K562 (cell line): Measurements from ENCODE around the gene PLSCR5. TPM values are rescaled to one million over a fixed set of nuclear protein-coding genes. Genes with fewer than 3 reads are reported as not detected.

Source experiments
- ATAC-seq: fragments of 200-7000 bp; cut with Tn5 transposase; 3 replicates; pipeline ENCODE4 v1.9.1; 2020; ENCODE audit warnings: moderate library complexity
- BruUV-seq: library from RNA; stranded (reverse); fragments of 400-500 nt; replicated peaks from 2 replicates; lab custom pipeline; 2021; lab: Mats Ljungman, UMichigan
- CTCF ChIA-PET: fragments of 300-600 bp; formaldehyde crosslinking; extraction: SDS; loops from one replicate; lab custom pipeline; 2021; ENCODE audit warnings: low intra/inter-chr PET ratio; lab: Yijun Ruan, JAX
- POLR2A ChIA-PET: fragments of 300-600, 350-650 bp; sonication (Branson Sonifier 250); formaldehyde crosslinking; extraction: SDS; loops from one replicate; lab custom pipeline; 2021; ENCODE audit warnings: antibody characterized with exemption, inconsistent platforms; lab: Yijun Ruan, JAX
- DNase-seq, 4 experiments: peaks; one replicate each; pipeline versions ENCODE4 v3.0.0 to v3.0.0-alpha.2; 2011 to 2018; ENCODE audit warnings: low spot score in 3 of 4, mixed read lengths in 3 of 4; ENCODE audit errors: extremely low read depth in 1 of 4
- FAIRE-seq: peaks from 2 replicates; lab custom pipeline; 2011; peaks lifted over from hg19 to GRCh38; lab: Jason Lieb, UNC
- H2AFZ ChIP-seq: 2 replicates; pipeline ENCODE4 v1.6.0; 2011; ENCODE audit warnings: low read depth, low read length, control low read depth, inconsistent platforms
- H3K27ac ChIP-seq: fragments of 200-600 bp; 3 replicates; pipeline ENCODE4 v1.8.0; 2011; ENCODE audit warnings: low read depth, mild to moderate bottlenecking, control low read depth, inconsistent platforms, low read length, moderate library complexity, mixed read lengths; ENCODE audit errors: extremely low read depth
- H3K27me3 ChIP-seq, 2 experiments: fragments of 300-600 bp in 1 of 2; 2 replicates in 1 of 2; 3 replicates in 1 of 2; pipeline versions ENCODE4 v1.6.0 to v1.8.0; 2011; ENCODE audit warnings: inconsistent platforms in 2 of 2, low read length in 2 of 2, mild to moderate bottlenecking in 1 of 2, mixed read lengths in 1 of 2, moderate library complexity in 1 of 2; ENCODE audit not compliant: control insufficient read depth in 2 of 2, insufficient read depth in 2 of 2
- H3K36me3 ChIP-seq: fragments of 300-600 bp; 3 replicates; pipeline ENCODE4 v1.8.0; 2011; ENCODE audit warnings: mild to moderate bottlenecking, low read length, inconsistent platforms; ENCODE audit not compliant: control insufficient read depth, insufficient read depth
- H3K4me1 ChIP-seq, 2 experiments: fragments of 200-600 bp in 1 of 2; replicated peaks in 1 of 2; 2 replicates in 1 of 2; 3 replicates in 1 of 2; pipeline versions ENCODE4 v1.5.1 to v1.8.0; 2011; ENCODE audit warnings: inconsistent platforms in 2 of 2, low read length in 2 of 2, mild to moderate bottlenecking in 1 of 2, mixed read lengths in 1 of 2, moderate library complexity in 1 of 2; ENCODE audit not compliant: control insufficient read depth in 2 of 2, insufficient read depth in 2 of 2
- H3K4me2 ChIP-seq: 2 replicates; pipeline ENCODE4 v1.6.1; 2011; ENCODE audit warnings: low read length, control low read depth, inconsistent platforms, mixed read lengths; ENCODE audit not compliant: insufficient read depth
- H3K4me3 ChIP-seq: fragments of 200-600 bp; sonication (generic), shearing (Covaris generic); 2 replicates; pipeline ENCODE4 v1.5.1; 2016; ENCODE audit warnings: control low read depth, inconsistent platforms
- H3K79me2 ChIP-seq: fragments of 200-600 bp; 3 replicates; pipeline ENCODE4 v1.8.0; 2011; ENCODE audit warnings: low read length, inconsistent platforms; ENCODE audit not compliant: control insufficient read depth, insufficient read depth
- H3K9ac ChIP-seq, 2 experiments: 2 replicates each; pipeline versions ENCODE4 v1.6.0 to v1.6.1; 2011; ENCODE audit warnings: low read depth in 2 of 2, low read length in 2 of 2, control low read depth in 1 of 2, inconsistent platforms in 1 of 2, mild to moderate bottlenecking in 1 of 2, mixed read lengths in 1 of 2; ENCODE audit not compliant: insufficient read depth in 1 of 2
- H3K9me1 ChIP-seq: one replicate; pipeline ENCODE4 v1.6.0; 2011; ENCODE audit warnings: inconsistent platforms, mild to moderate bottlenecking, low read length, moderate library complexity; ENCODE audit not compliant: control insufficient read depth, insufficient read depth
- H3K9me3 ChIP-seq: replicated peaks from 2 replicates; pipeline ENCODE4 v1.5.1; 2011; ENCODE audit warnings: low read depth, low read length, inconsistent platforms; ENCODE audit not compliant: control insufficient read depth, insufficient read depth
- H4K20me1 ChIP-seq: replicated peaks from 2 replicates; pipeline ENCODE4 v1.6.1; 2011; ENCODE audit warnings: low read length, inconsistent platforms, mixed read lengths; ENCODE audit not compliant: control insufficient read depth, insufficient read depth
- C11orf30 ChIP-seq: fragments of 450-650 bp; IDR thresholded peaks from 2 replicates; pipeline ENCODE4 v1.6.1; 2016; ENCODE audit warnings: low read depth, mild to moderate bottlenecking
- ELF1 ChIP-seq: fragments of 200-800 bp; sonication (Bioruptor generic); IDR thresholded peaks from 2 replicates; pipeline ENCODE4 v1.6.1; 2016; ENCODE audit warnings: missing genetic modification characterization, missing compliant biosample characterization
- MAZ ChIP-seq, 2 experiments: fragments of 450-650 bp in 1 of 2; sonication (generic) in 1 of 2; formaldehyde crosslinking; IDR thresholded peaks in 1 of 2; conservative IDR thresholded peaks in 1 of 2; 2 replicates each; pipeline versions ENCODE4 v1.4.0 to v1.5.0; 2020; ENCODE audit warnings: mild to moderate bottlenecking in 1 of 2, missing genetic modification reagents in 1 of 2
- MCM3 ChIP-seq: fragments of 450-650 bp; IDR thresholded peaks from 2 replicates; pipeline ENCODE4 v1.6.1; 2016
- MTA3 ChIP-seq: fragments of 450-650 bp; formaldehyde crosslinking; IDR thresholded peaks from 2 replicates; pipeline ENCODE4 v1.6.1; 2017; ENCODE audit warnings: mild to moderate bottlenecking, borderline replicate concordance
- PKNOX1 ChIP-seq: fragments of 450-650 bp; IDR thresholded peaks from 2 replicates; pipeline ENCODE4 v1.6.1; 2016
- POU5F1 ChIP-seq: fragments of 150-350 bp; IDR thresholded peaks from 2 replicates; pipeline ENCODE4 v1.6.1; 2014; ENCODE audit warnings: borderline replicate concordance, low read length, low read depth, mild to moderate bottlenecking; ENCODE audit not compliant: partially characterized antibody
- PURB ChIP-seq: sonication (generic); formaldehyde crosslinking; IDR thresholded peaks from 2 replicates; pipeline ENCODE4 v1.9.0; 2021; ENCODE audit warnings: low read depth, mild to moderate bottlenecking, missing genetic modification reagents
- SNIP1 ChIP-seq: fragments of 450-650 bp; IDR thresholded peaks from 2 replicates; pipeline ENCODE4 v1.7.1; 2017; ENCODE audit warnings: low read depth, mild to moderate bottlenecking
- USF2 ChIP-seq: sonication (generic); formaldehyde crosslinking; IDR thresholded peaks from 2 replicates; pipeline ENCODE4 v1.5.0; 2020; ENCODE audit warnings: missing genetic modification reagents
- ZFP91 ChIP-seq: sonication (generic); formaldehyde crosslinking; IDR thresholded peaks from 2 replicates; pipeline ENCODE4 v1.8.0; 2022; ENCODE audit warnings: mild to moderate bottlenecking, missing genetic modification reagents
- ZNF143 ChIP-seq: sonication (generic); formaldehyde crosslinking; IDR thresholded peaks from 2 replicates; pipeline ENCODE4 v1.9.0; 2022; ENCODE audit warnings: mild to moderate bottlenecking, missing genetic modification reagents
- ZNF347 ChIP-seq: fragments of 450-650 bp; formaldehyde crosslinking; IDR thresholded peaks from 2 replicates; pipeline ENCODE4 v1.4.0; 2020; ENCODE audit warnings: low read depth, mild to moderate bottlenecking, moderate library complexity
- ZNF655 ChIP-seq: fragments of 250-450 bp; sonication (Bioruptor Pico); IDR thresholded peaks from 2 replicates; pipeline ENCODE4 v1.5.0; 2021
- ZZZ3 ChIP-seq: fragments of 450-650 bp; IDR thresholded peaks from 2 replicates; pipeline ENCODE4 v1.6.1; 2016; ENCODE audit warnings: antibody characterized with exemption, mild to moderate bottlenecking, moderate library complexity
- WGBS: fragments of 100-300 bp; shearing (Covaris generic); methylation state at CpG from one replicate; pipeline ENCODE4 v1.1.6; 2016; ENCODE audit warnings: low coverage, mixed read lengths; ENCODE audit not compliant: insufficient coverage; ENCODE audit errors: missing lambda C conversion rate; 5-methylcytosine and 5-hydroxymethylcytosine counted together
- in situ Hi-C: fragments of 300-500 bp; cut with MboI; formaldehyde crosslinking; loops from 4 replicates; pipeline ENCODE4 v1.15.0; 2018; ENCODE audit warnings: inconsistent platforms, mixed read lengths
- intact Hi-C: fragments of 100-400 bp; cut with micrococcal nuclease; formaldehyde crosslinking; loops from 2 replicates; pipeline ENCODE4 v1.14.2; 2022
- polyA plus RNA-seq, 8 experiments: library from polyadenylated mRNA; depleted of rRNA in 4 of 8; stranded (reverse) in 5 of 8; unstranded in 3 of 8; fragments of >200 nt; fragmentation: Nextera tagmentation in 2 of 8; fragmentation: Illumina TruSeq in 1 of 8; extraction: Ambion mirVana in 2 of 8; extraction: Trizol in 1 of 8; gene quantifications; 2 replicates each; pipeline versions ENCODE4 v1.2.1 to v1.2.3, GENCODE V29; 2011 to 2014; ENCODE audit warnings: inconsistent platforms in 1 of 8, missing spikeins in 1 of 8
- total RNA-seq, 7 experiments: library from RNA; depleted of rRNA in 6 of 7; stranded (reverse); fragments of >200 nt in 6 of 7; fragmentation: Illumina TruSeq in 2 of 7; extraction: Trizol in 2 of 7; gene quantifications; 2 replicates each; pipeline versions ENCODE4 v1.2.1 to v1.2.3, GENCODE V29; 2011 to 2021; ENCODE audit warnings: low replicate concordance in 1 of 7

The PLSCR5 gene
- total and polyA plus RNA-seq, 9 of the 15 experiments (the other 6 are each of a cell fraction or from before 2014, with no cell fraction given), result not detected

GRCh38 chr3:146625186-146625775, 20.1 kb upstream of the PLSCR5 start:
- Histone ChIP-seq H3K27ac (no peak overlapping the region), H2AFZ (no peak overlapping the region), H3K36me3 (no peaks in the 10 kb centered on the region), H3K4me1 (no peaks in the 10 kb centered on the region), H3K4me3 (no peak overlapping the region), H3K79me2 (no peaks in the 10 kb centered on the region), H3K9me1 (no peaks in the 10 kb centered on the region), H3K4me2 (no peak overlapping the region), H3K9me3 (no peaks in the 10 kb centered on the region), H3K9ac (no peak overlapping the region), H3K27me3 (no peaks in the 10 kb centered on the region), H4K20me1 (no peaks in the 10 kb centered on the region)
- FAIRE-seq, result no peak
- ATAC-seq, result no peak
- no peak for TF ChIP-seq MTA3
- TF ChIP-seq PKNOX1, result no peak
- no peak for TF ChIP-seq MCM3
- no peak for TF ChIP-seq ZNF655
- no peak for TF ChIP-seq C11orf30
- no peak for TF ChIP-seq ZZZ3
- no peak for TF ChIP-seq USF2
- no peak for TF ChIP-seq SNIP1
- no peak for TF ChIP-seq POU5F1
- no peak for TF ChIP-seq ZNF143
- TF ChIP-seq ELF1 (tag), result no peak
- TF ChIP-seq ZNF347 (CRISPR knock-in tag), result no peak
- no peak for TF ChIP-seq ZFP91 (CRISPR knock-in tag)
- TF ChIP-seq MAZ (CRISPR knock-in tag; conservative IDR thresholded peaks at IDR 0.05 in 1 of 2, IDR thresholded peaks at IDR 0.05 in 1 of 2), result no peak
- no peak for TF ChIP-seq PURB (CRISPR knock-in tag)
- intact Hi-C loops, result no loop called here
- BruUV-seq, result no TSS peak
- DNase-seq, result no peak
- WGBS, result 11% methylated on average over 3 of the region's 3 CpGs
- ChIA-PET CTCF (no interaction called here), POLR2A (no interaction called here)
- in situ Hi-C loops, result no loop called here
